Measurements from ENCODE around the gene ITGA3. TPM values are rescaled to one million over a fixed set of nuclear protein-coding genes. Genes with fewer than 3 reads are reported as not detected.

ITGA3 gene
- polyA plus RNA-seq, 4 donors = 48.3 to 109 (median 88.1) TPM

DNA sequence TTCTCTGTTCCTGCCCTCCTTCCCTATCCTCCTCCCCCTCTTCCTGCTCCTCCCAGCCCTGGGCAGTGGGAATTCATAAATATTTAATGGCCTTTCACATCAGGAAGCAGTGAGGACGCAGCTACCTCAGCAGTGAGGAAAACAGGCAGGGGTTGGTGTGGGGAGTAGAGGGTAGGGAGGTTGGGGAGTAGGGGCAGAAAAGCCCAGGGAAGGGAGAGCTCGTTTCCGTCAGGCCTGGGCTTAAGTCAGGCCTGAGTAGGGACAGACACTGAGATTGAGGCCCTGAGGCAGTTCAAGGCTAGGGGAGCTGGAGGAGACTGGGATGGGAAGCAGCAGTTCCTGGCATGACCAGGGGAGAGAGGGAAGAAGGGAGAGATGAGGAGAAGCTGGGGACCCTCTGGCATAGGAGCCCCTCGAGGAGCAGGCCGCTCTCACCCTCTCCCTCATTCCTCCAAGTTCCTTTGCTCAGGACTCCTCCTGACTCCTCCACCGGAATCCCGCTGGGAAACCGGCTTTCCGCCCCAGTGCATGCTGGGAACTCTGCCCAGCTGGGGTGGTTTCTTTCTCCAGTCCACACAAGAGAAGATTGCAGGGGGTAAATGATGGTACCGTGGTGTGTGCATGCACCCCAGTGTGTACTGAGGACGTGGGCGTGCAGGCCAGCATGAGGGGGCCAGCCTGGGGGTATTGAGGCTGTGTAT is 67.9 kb downstream of the ITGA3 start:
- no peak for DNase-seq (ENCODE audit: low read depth in 4 of 4, low spot score in 3 of 4)

DNA sequence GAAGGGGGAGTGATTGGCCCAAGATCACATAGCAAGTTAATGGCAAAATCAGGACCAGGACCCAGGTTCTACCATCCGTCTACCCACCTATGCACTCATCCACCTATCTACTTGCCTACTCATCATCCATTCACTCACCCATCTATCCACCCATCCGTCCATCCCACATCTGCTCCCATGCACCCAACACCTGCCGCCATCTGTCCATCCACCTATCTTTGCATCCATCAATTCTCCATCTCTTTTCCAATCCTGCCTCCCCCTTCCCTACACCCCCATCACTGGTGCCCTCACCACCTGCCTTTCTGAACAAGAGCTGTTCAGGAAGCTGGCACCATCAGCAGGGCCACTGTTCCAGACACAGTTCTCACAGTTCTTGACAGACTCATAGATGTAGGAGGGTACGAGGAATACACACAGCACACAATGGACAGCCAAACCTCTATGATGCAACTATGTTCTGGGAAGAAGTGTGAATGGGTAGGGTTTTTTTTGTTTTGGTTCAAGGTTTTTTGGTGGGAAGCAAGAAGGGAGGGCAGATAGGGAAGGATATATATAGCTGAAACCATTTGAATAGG is 69.6 kb downstream of the ITGA3 start:
- DNase-seq (ENCODE audit: low read depth in 4 of 4, low spot score in 3 of 4) = no peak

DNA sequence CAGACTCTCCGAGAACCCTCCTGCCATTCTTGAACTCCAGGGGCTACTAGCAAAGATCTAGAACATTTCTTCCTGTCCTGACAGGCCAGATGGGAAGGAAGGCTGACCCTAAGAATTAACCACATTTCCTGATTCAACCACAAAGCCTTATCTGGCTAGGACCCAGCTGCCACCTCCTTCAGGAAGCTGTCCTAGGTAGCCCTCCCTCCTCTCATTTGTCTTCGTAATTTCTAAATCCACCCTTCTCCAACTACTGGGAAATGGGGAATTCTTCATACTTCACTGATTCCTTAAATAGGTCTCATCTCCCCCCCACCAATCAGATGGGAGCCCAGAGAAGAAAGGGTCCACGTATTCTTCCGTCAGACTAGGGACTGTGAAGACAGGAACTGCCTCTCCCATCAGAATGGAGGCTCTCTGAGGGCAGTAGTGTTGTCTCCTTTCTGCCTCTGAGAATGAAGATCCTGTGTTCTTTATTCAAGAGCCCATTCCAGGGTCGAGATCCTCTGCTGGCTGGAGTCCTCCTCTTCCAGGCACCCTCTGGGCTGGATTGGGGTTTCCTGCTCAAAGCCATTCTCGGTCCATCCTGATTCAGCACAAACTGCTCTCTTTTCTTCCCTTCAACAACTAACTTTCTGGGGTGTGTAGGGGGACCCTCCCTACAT is 71.9 kb downstream of the ITGA3 start:
- no peak for DNase-seq (ENCODE audit: low read depth in 4 of 4, low spot score in 3 of 4)

DNA sequence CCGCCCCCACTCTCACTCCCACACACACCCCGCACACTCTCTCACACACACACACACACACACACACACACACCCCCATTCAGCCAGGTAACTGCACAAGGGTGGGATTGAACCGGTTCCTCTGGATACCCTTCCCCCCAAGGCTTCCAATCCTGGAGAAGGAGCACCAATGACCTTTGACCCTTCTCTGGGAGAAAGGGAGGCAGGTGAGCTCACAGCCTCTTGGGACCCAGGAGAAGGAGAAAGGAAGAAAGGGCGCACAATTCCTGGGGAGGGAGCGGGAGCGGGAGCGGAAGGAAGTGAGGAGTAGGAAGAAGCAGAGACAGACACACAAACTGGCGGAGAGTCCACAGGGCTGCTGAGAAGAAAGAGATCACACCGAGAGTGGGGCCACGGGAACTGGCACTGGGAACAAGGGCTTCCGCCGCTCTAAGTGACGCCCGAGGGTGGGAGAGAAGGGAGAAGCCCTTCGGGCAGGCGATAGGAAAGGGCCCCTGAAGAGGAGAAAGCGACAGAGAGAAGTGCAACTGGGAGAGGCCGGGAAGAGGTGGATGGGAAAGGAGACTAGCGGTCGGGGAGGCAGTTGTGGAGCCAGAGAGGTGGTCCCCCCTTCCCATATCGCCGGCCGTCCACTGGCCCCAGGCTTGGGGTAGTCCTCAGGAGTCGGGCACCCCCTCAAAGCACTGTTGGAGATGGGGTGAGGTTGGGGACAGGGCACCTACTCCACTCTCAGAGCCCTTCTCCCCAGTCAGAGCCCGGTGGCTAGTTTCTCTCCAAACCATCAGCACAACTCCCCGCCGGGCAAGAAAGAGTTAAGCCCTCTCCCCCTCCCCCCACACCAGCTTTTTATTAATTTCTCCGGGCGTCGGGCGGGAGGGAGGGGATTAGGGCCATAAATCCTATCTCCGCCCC is 72.8 kb downstream of the ITGA3 start:
- no peak for DNase-seq (ENCODE audit: low read depth in 4 of 4, low spot score in 3 of 4)

DNA sequence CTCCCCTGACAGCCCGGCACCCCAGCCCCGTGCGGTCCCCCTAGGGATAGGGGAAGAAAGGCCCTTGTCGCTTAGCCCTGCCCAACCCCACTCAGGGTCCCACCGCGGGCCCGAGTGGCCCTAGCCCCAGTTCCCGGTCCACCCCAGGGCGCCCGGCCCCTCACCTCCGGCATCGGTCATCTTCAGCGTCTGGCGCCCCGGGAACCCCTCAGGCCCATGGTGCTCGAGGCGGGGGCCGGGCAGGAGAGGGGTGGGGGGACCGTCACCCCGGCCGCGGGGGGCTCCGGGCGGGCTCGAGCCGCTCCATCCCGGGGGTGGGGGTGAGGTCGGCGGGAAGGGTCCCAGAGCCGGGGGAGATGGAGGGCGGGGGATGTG is 73.4 kb downstream of the ITGA3 start:
- DNase-seq (ENCODE audit: low read depth in 4 of 4, low spot score in 3 of 4) = no peak

DNA sequence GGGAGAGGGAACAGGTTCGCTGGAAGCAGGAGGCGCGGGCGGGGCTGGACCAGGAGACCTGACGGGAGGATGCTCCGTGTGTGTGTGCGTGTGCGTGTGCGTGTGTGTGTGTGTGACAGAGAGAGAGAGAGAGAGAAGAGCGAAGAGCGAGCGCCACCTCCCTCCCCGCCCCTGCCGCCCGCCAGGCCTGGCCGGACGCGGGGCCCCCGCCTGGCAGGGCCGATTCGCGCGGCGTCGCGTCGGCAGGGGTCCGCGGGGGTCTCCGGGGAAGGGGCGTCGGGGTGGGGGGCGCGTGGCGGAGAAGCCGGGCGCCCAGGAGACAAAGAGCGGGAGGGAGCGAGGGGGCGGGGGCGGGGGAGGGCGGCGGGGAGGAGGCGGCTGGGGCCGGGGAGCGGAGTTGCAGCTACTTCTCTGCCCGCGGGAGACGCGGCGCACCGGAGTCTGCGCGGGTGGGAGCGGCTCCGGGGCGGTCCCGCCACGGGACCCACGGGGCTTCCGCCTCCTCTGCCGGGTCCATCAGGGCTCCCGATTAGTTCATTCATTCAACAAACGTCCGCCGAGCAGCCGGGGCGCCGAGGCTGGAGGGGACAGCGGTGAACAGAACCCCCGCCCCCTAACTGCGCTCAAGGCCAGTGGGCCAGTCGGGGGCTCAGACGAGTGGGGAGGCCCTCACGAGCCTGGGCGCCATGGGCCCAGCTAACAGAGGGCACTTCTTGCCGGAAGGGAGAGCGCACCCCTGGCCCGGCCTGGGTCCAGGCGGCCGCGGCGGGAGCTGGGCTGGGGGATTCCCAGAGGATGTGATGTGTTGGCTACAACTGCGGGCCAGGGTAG is 74.0 kb downstream of the ITGA3 start, which contains the start of gene SAMD14:
SAMD14 (minus strand) TSS at position 433 of the 831 bp plus-strand sequence. CDS start 5,201 bp downstream, outside the sequence.
- DNase-seq (ENCODE audit: low read depth in 4 of 4, low spot score in 3 of 4) = no peak

DNA sequence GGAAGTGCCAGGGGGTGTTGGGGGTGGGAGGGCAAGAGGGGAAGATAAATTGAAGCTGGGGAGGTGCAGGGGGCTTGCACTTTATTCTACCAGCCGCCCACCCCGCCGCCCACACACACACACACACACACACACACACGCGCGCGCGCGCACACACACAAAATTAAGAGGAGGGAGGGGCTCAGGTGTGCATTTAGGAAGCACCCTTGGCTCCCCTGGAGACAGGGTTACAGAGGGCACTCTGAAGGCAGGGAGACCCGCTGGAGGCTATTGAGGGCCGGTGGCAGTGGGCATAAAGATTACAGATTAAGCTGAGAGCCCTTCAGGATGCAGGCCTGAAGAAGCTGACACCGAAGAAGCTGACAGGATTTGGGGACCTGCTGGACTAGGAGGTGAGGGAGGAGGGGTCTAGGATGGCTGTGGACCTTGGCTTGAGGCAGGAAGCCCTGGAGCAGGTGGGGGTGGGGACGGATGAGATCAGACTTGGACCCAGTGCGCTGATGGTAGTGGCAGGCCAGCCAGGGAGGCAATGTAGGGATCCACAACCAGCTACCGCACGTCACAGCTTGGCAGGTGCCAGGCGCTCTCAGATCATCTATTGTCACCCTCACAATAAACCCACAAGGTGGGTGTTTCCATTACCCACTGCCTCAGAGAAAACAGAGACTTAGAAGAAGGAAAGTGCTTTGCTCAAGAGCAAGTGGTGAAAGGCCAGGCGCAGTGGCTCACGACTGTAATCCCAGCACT is 74.8 kb downstream of the ITGA3 start:
- no peak for DNase-seq (ENCODE audit: low read depth in 4 of 4, low spot score in 3 of 4)

DNA sequence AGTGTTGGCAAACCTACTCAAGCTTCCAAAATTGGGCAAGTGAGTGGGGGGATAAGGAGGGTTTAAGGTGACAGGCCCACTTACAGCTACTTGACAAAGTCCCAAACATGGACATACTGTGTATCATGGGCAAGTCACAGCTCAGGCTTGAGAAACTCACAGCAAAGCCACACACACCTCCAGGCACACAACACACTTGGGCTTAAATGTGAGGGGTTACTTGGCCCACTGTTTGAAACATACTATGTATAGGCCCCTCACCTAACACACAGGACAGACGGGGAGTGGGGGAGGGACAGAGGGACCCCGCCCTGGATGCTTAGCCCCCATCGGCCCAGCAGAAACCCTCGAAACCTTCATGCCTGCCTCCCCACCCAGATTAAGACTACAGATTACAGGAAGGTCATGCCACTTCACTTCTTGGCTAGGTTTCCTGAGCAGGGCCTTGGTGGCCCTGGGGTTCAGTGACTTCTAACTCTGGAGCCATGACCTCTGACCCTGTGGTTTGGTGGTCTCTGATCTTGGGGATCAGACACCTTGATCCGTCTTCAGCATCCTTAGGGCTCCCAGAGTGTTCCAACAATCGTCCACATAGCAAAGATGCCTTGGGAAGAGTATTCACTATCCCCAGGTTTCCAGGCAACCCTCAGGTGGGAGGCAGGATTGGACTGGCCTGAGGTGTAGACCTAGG is 76.3 kb downstream of the ITGA3 start:
- no peak for DNase-seq (ENCODE audit: low read depth in 4 of 4, low spot score in 3 of 4)

DNA sequence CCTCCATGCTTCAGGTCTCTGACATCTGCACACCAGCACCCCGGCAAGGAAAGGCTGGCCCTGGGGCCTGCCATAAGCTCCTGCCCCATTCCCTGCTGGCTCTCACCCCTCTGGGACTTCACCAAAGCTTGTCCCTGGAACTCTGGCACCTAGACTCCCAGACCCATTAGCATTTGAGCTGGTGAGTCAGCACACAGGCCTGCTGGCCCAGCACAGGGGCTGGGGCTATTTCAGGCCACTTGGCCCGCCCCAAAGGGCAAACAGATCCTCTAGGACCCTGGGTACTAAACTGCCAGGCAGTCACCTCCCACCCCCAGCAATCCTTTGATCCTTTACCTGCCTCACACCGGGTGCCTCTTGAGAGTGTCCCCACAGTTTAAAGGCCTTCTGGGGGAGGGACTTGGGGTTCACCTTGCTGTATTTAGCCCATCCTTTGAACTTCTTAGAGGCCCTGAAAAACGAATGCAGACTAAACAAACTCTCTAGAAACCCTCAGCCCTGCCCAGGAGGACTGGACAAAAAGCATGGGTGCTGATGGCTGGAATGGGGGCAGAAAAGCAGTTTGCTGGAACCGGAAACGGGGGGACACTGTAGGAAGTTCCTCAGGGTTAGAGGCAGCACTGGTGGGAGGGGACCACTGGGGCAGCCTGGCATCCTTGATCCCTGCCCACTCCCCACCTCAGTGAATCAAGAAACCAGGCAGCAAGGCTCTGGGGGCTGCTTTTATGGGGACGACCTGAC is 77.3 kb downstream of the ITGA3 start:
- no peak for DNase-seq (ENCODE audit: low read depth in 4 of 4, low spot score in 3 of 4)

DNA sequence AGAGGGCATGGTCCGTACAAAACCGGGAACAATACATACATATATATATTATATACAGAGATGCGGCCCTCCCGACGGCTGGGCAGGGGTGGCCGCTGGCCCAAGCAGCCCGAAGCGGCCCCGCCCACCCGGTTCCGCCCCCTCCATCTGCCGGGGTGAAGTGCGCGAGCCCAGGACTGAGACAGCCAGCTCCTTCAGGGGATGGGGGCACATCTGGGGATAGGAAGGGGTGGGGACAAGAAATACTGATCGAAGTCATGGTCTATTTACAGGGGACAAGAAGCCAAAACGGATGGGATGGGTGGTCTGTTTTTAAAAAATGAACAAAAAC is 77.8 kb downstream of the ITGA3 start:
- DNase-seq (ENCODE audit: low read depth in 4 of 4, low spot score in 3 of 4) = no peak

DNA sequence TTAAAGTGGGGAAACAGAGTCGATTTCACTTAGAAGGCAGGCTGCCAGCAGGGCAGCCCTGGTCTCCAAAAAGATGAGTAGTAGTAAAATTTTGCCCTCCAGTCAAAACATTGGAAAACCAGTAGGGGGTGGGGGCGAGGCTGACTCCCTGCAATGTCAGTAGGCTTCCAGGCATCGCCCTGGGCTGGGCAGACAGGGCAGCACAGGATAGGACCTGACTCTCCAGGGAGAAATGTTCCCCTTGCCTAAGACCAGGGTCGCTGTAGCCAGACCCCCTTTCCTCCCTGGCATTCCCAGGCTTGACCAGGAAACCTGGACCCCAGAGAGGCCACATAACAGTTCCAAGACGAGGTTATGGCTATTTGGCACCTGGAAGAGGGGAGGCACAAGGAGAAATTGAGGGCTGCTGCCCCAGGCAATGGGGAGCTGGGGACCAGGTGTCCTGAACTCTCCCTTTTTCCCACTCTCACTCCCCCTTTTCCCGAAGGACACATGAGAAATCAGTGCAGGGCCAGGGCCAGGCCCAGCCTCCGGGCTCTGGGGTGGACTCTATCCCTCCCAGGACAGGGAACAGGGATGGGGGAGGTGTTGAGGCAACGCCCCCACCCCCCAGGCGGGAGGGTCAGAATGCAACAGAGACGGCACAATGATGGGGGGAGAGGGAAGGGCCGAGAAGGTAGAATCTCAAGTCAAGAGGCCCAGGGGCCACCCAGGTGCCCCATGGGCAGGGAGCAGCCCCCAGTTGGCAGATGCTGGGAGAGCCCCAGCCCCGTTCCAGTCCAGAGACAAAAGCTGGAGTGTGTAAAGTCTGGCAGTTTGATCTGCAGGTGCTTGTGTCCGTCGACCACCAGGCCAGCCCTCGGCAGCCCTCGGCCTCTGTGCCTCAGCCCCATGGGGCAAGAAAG is 78.5 kb downstream of the ITGA3 start:
- no peak for DNase-seq (ENCODE audit: low read depth in 4 of 4, low spot score in 3 of 4)

DNA sequence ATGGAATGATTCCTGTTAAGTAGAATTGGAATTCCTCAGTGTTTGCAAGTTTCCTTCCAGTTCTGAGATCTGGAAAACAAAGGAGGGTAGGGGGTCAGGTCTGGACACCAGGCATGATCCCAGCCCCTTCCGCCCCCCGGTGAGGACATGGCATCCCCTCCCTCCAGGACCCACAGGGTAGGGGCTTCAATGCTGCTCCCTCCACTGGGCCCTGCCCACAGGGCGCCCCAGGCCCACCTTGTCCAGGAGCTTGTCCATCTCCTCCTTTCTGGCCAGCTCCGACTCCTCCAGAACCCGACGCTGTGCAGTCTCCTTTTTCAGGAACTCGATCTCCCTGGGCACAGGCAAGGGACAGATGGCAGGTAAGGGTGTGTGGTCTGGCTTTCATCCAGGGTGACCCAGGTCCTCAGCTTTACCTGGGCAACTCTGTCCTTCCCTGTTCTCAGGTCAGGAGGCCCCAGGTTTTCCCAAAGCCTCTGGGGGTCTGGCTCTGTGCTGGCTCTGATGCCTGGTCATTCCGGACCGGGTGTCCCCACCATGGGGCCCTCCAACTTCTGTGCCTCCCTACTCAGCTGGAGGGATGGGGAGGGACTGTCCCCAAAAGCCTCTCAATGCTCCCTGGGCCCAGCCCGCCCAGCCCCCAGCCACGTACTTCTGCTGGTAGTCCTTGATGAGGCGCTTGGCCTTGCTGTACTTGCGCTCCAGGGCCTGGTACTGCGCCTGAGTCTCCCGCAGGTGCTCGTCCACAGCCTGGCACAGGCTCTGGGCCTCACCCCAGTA is 79.6 kb downstream of the ITGA3 start:
- DNase-seq (ENCODE audit: low read depth in 4 of 4, low spot score in 3 of 4) = no peak

DNA sequence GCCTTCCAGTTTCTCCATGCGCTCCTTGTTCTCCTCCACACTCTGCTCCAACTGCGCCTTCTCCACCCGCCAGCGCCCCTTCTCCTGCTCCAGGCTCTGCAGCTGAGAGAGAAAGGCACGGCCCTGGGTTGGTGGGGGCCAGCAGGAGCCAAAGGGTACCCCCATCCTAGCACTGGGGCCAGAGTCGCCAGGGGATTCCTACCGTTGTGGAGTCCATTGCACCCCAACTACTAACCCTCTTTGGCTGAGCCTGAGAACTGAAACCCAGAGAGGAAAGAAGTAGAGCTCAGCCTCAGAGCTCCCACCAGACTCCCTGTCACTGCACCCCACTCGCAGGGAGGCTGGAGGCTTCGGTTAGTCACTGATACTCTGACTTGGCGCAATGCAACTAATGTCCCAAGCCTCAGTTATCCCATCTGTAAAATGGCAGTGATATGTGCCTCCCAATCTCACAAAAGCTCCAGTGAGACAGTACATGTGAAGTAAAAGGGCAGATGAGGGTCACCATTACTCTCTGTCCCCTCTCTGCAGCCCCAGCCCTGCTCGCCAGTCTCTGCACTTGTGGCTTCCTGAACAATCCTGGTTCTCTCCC is 80.3 kb downstream of the ITGA3 start:
- DNase-seq (ENCODE audit: low read depth in 4 of 4, low spot score in 3 of 4) = no peak

DNA sequence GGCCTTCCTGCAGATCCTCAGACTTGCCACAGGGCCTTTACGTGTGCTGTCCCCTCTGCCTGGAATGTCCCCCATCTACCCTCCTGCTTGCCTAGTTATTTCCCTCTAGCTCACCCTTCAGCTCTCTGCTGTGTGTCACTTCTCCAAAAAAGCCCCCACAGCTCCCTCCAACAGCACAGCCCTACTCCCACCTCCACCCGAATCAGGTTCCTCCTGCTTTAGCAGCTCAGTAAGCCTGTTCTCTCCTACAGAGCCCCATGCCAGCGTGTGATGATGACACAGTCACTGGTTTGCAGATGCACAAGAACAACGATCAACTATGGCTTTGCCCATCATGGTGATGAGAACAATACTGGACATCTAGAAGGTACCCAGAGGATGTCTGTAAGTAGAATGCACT is 81.1 kb downstream of the ITGA3 start:
- DNase-seq (ENCODE audit: low read depth in 4 of 4, low spot score in 3 of 4) = no peak

DNA sequence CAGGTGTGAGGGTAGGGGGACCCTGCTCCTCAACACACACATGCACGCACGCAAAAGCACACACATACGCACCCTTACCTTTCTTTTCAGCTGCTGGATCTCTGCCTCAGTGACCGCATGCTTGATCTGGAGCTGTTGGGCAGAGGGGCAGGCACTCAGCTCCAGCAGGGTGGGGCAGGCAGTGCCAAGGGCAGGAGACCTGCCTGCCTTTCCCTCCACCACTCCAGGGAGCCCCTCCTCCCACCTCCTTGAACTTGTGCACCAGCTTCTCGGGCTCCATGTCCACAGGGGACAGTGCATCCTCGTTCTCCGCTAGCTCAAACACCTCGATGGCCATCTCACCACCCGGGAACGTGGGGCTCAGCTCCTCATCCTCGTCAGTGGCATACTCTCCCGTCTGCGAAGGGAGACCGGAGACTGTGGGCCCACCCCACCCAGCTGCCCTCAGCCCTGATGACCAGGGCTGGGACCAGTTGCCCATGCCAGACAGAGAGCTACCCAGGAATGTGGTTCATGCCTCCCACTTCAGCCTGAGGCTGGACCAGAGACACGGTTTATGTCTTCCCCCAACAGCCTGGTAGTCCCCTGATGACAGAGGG is 83.4 kb downstream of the ITGA3 start:
- DNase-seq (ENCODE audit: low read depth in 4 of 4, low spot score in 3 of 4) = no peak
